Neural cell (in vitro differentiated cells): Measurements from ENCODE around the gene WHAMM.

Experiments
- CTCF ChIP-seq: fragments of 450-650 bp; IDR thresholded peaks from 2 replicates; pipeline ENCODE4 v1.5.1; 2014; ENCODE audit warnings: antibody characterized with exemption, mild to moderate bottlenecking, moderate library complexity; ENCODE audit not compliant: poor library complexity, severe bottlenecking
- RAD21 ChIP-seq: fragments of 450-650 bp; conservative IDR thresholded peaks from 2 replicates; pipeline ENCODE4 v1.6.1; 2014; ENCODE audit warnings: antibody characterized with exemption, mild to moderate bottlenecking, moderate library complexity
- TAF1 ChIP-seq: IDR thresholded peaks from 2 replicates; pipeline ENCODE4 v1.6.1; 2012; ENCODE audit warnings: low read depth

- TF ChIP-seq CTCF: no peak
- TF ChIP-seq TAF1: no peak
- TF ChIP-seq RAD21: no peak
Observed at GRCh38 chr15:82847703-82848102, 38.3 kb downstream of the WHAMM start.
